HCEC 1CT (cell line): ENCODE measurements around the gene KCNMA1.
"Not testable (repeated sequence)": the region's sequence is repeated elsewhere in the genome, so short reads cannot be mapped to it uniquely, and the experiment has no call there.

Experiments
- DNase-seq: peaks from one replicate; pipeline ENCODE4 v3.0.0-alpha.2; 2017

KCNMA1 gene

DNA sequence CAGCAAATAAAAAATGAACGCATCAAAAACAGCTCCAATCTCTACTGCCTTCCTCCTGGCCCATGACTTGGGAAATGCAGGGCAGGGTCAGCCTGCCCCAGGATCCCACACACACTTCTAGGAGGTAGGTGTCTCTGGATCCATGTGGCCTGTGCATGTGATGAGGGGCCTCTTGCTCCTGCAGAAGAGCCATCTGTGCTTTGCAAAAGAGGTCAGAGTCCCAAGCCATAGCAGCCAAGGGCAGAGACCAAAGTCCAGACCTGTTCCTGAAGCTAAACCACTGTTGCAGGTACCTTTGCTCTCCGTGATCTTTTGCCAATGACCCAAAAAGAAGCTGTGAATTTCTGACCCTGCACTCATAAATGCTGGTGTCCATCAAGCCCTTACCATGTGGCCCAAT lies 57.1 kb downstream of the KCNMA1 start:
- no peak for DNase-seq

- peak; percentile 23 for DNase-seq
Observed at GRCh38 chr10:77578583-77579227, 58.9 kb downstream of the KCNMA1 start.

- DNase-seq = no peak
Observed at GRCh38 chr10:77577666-77578229, 59.9 kb downstream of the KCNMA1 start.

GRCh38 chr10:77576444-77577032 lies 61.1 kb downstream of the KCNMA1 start:
- no peak for DNase-seq

- DNase-seq = no peak
Observed at GRCh38 chr10:77576007-77576367, 61.6 kb downstream of the KCNMA1 start.

GRCh38 chr10:77575271-77576006 lies 62.2 kb downstream of the KCNMA1 start:
- DNase-seq = no peak

DNA sequence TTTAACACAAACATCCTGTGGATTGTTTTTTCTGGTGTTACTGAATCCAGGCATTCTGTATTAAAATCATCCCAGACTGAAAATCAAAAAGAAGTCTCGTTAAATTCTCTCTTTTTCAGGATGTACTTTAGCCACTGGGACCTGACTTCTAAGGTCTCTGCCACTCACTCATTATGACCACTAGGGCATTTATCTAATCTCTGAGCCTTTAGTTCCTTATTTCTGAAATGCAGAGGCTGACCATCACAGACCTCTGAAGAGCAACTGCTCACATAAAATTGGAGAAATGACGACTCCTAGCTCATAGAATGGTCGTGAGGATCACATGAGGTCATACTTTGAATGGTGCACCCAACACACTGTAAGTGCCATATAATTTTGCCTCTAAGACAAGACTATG lies 63.2 kb downstream of the KCNMA1 start:
- no peak for DNase-seq

- DNase-seq = not testable (repeated sequence)
Observed at GRCh38 chr10:77572520-77572919, 65.1 kb downstream of the KCNMA1 start.

GRCh38 chr10:77571490-77571889 lies 66.1 kb downstream of the KCNMA1 start:
- no peak for DNase-seq

- DNase-seq = no peak
Observed at GRCh38 chr10:77566914-77567566, 70.6 kb downstream of the KCNMA1 start.

DNA sequence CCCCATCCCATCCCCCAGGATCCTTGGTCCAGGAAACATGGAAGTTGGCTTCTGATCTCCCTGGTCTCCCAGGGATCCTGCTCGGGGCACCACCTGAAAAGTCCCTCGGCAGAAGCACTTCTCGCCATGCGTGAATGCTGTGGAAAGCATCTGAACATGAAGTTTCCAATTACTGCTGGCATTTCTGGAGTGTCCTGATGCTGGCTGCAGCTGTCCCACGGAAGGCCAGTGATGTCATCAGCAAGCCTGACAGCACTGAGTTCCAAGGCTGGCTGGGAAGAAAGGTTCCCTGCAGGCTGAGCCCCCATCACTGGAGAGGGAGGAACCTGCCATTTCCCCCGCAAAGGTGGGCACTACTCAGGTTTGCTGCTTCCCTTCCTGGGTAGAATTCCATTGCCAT lies 71.4 kb downstream of the KCNMA1 start:
- DNase-seq = no peak

DNA sequence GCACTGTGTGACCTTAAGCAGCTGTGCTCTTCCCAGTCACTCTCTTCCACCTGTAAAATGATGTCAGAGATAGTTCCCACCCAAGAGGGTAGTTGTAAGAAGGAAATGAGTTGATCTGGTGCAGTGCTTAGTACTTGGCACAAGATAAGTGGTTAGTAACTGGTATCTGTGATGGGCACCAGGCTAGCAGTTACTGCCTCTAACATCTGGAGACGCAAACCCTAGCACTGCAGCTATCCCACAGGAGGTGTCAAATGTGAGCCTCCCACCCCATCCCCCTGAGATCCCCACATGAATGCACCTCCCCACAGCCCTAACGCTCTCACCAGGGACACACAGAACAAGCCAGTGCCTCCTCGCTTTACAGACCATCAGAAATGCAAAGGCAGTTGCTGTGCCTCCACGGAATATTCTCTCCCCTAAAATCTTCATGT lies 72.0 kb downstream of the KCNMA1 start:
- no peak for DNase-seq

- DNase-seq = peak; percentile 58
Observed at GRCh38 chr10:77564731-77565589, 72.6 kb downstream of the KCNMA1 start.

GRCh38 chr10:77563638-77564270 lies 73.9 kb downstream of the KCNMA1 start:
- DNase-seq = no peak

- DNase-seq = no peak
Observed at GRCh38 chr10:77562742-77563141, 74.9 kb downstream of the KCNMA1 start.

- no peak for DNase-seq
Observed at GRCh38 chr10:77561991-77562390, 75.6 kb downstream of the KCNMA1 start.

GRCh38 chr10:77560471-77560870 lies 77.1 kb downstream of the KCNMA1 start:
- DNase-seq = no peak

- DNase-seq = no peak
Observed at GRCh38 chr10:77560052-77560451, 77.6 kb downstream of the KCNMA1 start.

GRCh38 chr10:77556990-77557601 lies 80.5 kb downstream of the KCNMA1 start:
- DNase-seq = no peak

DNA sequence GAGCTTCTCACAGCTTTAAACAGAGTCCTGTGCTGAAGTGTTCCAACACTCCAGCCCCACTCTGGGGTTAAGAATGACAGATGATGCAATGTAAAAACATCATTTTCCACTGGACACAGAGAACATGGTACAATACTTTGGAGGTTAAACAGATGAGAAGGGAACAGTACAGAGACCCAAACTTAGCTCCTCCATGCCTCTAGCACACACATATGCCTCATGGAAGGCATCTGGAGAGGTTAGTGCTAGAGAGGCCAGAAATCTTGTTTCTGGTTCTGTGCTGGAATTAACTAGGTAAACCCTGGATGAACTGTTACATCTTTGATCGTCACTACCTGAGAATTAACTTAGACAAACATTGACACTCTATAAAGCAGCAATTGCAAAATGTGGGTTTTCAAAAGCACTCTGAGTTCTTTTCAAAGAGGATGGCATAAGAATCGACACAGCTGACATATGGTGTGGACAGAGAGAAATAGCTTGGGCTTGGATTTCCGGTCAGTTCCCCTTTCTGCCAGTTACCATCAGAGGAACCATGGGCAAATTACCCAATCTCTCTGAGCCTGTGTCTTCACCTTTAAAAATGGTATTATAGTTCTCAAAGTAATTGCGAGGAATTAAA lies 81.9 kb downstream of the KCNMA1 start:
- DNase-seq = no peak

- no peak for DNase-seq
Observed at GRCh38 chr10:77554996-77555397, 82.6 kb downstream of the KCNMA1 start.
